Measurements from ENCODE around the gene KLHL12. TPM values are rescaled to one million over a fixed set of nuclear protein-coding genes. Genes with fewer than 3 reads are reported as not detected.

The KLHL12 gene
- total and polyA plus RNA-seq, 10 of the 15 experiments (the other 5 are each of a cell fraction or from before 2014, with no cell fraction given): 16.0 to 53.8 (median 30.3) TPM

GRCh38 chr1:202972046-202972445 is 45.0 kb upstream of the KLHL12 start (continued):
- TF ChIP-seq BHLHE40 (IDR thresholded peaks at IDR 0.05; ENCODE audit: borderline replicate concordance in 1 of 2, low read depth in 2 of 2, low read length in 1 of 2): no peak

GRCh38 chr1:202968895-202969295 is 41.9 kb upstream of the KLHL12 start:
- TF ChIP-seq IKZF2 (IDR thresholded peaks at IDR 0.05): 0 out of 4 replicates have a peak, but pooled peaks of 1 of the 2 experiments have one; percentile 26
- no peak for TF ChIP-seq EZH2 (IDR thresholded peaks at IDR 0.05; ENCODE audit: borderline replicate concordance, control insufficient read depth, low read depth, low read length)
- TF ChIP-seq RUNX3 (IDR thresholded peaks at IDR 0.05; ENCODE audit: low read length): peak; percentile 58
- peak; percentile 47; the same call in 1 of the 2 replicates for TF ChIP-seq SMC3 (IDR thresholded peaks at IDR 0.05; ENCODE audit: borderline replicate concordance, low read length)
- TF ChIP-seq CTCF (IDR thresholded peaks at IDR 0.05 in 2 of 3, conservative IDR thresholded peaks at IDR 0.05 in 1 of 3; ENCODE audit: control insufficient read depth in 2 of 3, extremely low read depth in 1 of 3, insufficient read depth in 1 of 3, low read depth in 3 of 3, low read length in 3 of 3): peak; percentile 55 to 79 (median 71)
- TF ChIP-seq RAD21 (IDR thresholded peaks at IDR 0.05; ENCODE audit: insufficient read depth, low read depth, low read length): peak; percentile 49; the same call in 1 of the 2 replicates
- TF ChIP-seq SPI1 (IDR thresholded peaks at IDR 0.05; ENCODE audit: borderline replicate concordance, insufficient read depth, low read depth, low read length): peak; percentile 46; the same call in 1 of the 2 replicates
- TF ChIP-seq PRDM15 (CRISPR knock-in tag; IDR thresholded peaks at IDR 0.05): no peak
- TF ChIP-seq IKZF1 (conservative IDR thresholded peaks at IDR 0.05): 0 out of 2 replicates have a peak, but pooled peaks have one; percentile 19
- TF ChIP-seq SMARCA5 (IDR thresholded peaks at IDR 0.05): no peak
- no peak for TF ChIP-seq STAT3 (IDR thresholded peaks at IDR 0.05; ENCODE audit: low read depth, low read length)
- TF ChIP-seq CREB1 (IDR thresholded peaks at IDR 0.05; ENCODE audit: low read depth): no peak
- 0 out of 2 replicates have a peak, but pooled peaks have one; percentile 32 for TF ChIP-seq NBN (IDR thresholded peaks at IDR 0.05)
- POLR2A ChIA-PET: interaction anchor here (1.6 kb wide), 1 partner anchor 38 kb away, joined by 10 read pairs; the partner anchor contains the start of gene TMEM183A
- SMC1A ChIA-PET (ENCODE audit: uncharacterized antibody, unreplicated experiment): interaction anchor here (0.6 to 1.5 kb wide), 6 partner anchors 13 to 1528 kb away, joined by 3 to 7 read pairs (median 4); no protein-coding TSS in a partner anchor
- peak; percentile 100 for FAIRE-seq
- Histone ChIP-seq H3K9ac (ENCODE audit: control insufficient read depth, insufficient read depth, low read length) (no peak overlapping the region), H3K36me3 (ENCODE audit: control insufficient read depth in 2 of 2, insufficient read depth in 2 of 2, low read length in 1 of 2) (no peaks in the 10 kb centered on the region; a peak in 1 of 4 replicates), H3K79me2 (ENCODE audit: control insufficient read depth, insufficient read depth, low read length) (peaks cover 7% of the 10 kb centered on the region), H3K4me3 (0 out of 2 replicates have a peak overlapping the region, but pooled peaks have one; percentile 13), H3K4me1 (ENCODE audit: control insufficient read depth, insufficient read depth, low read length) (peaks cover 23% of the 10 kb centered on the region), H2AFZ (ENCODE audit: control insufficient read depth, low read depth, low read length) (peak overlapping the region; percentile 43), H3K27ac (ENCODE audit: control insufficient read depth, insufficient read depth) (no peak overlapping the region), H4K20me1 (ENCODE audit: control insufficient read depth, insufficient read depth) (no peaks in the 10 kb centered on the region), H3K27me3 (replicated peaks in 1 of 2; ENCODE audit: control insufficient read depth in 2 of 2, insufficient read depth in 2 of 2, low read length in 1 of 2) (peaks cover 0 to 2% of the 10 kb centered on the region in 2 experiments; a peak in 1 of 4 replicates), H3K4me2 (ENCODE audit: control insufficient read depth, insufficient read depth) (peak overlapping the region; percentile 57), H3K9me3 (replicated peaks; ENCODE audit: control insufficient read depth, insufficient read depth, low read length) (no peaks in the 10 kb centered on the region)
- BruUV-seq (replicated peaks): no TSS peak
- peak; percentile 33 for DNase-seq (ENCODE audit: low read depth, low spot score)
- WGBS (ENCODE audit: insufficient coverage, insufficient replicate concordance, low lambda C conversion rate, missing lambda C conversion rate): 2% methylated on average over 5 of the region's 5 CpGs
- RAD21 ChIA-PET (ENCODE audit: unreplicated experiment): interaction anchor here (1.1 kb wide), 1 partner anchor 82 kb away, joined by 4 read pairs; no protein-coding TSS in a partner anchor
- intact Hi-C loops (cut with micrococcal nuclease; ENCODE audit: unreplicated experiment) (loop anchor here (2.0 kb wide), 2 partner anchors 30 to 42 kb away; partner anchors contain the start of gene KLHL12), in situ Hi-C loops (cut with MboI) (no loop called here)
- ATAC-seq: peak; percentile 78
- CTCF ChIA-PET: interaction anchor here (0.6 to 1.4 kb wide), 8 partner anchors 12 to 218 kb away, joined by 3 to 10 read pairs (median 6); no protein-coding TSS in a partner anchor
